ENCODE data around the gene SPPL3. TPM values are rescaled to one million over a fixed set of nuclear protein-coding genes. Genes with fewer than 3 reads are reported as not detected.
A peak's percentile ranks its signal among the peaks of the same experiment; 100 is the strongest.

SPPL3 gene
- total and polyA plus RNA-seq, 8 donors, result 7.0 to 25.7 (median 13.8) TPM

- H3K9me3 ChIP-seq, result no peaks in the 10 kb centered on the region
- FAIRE-seq, result no peak
- no peak for TF ChIP-seq CTCF (IDR thresholded peaks at IDR 0.05)
- WGBS, 2 donors, result 2% methylated on average over 60 to 66 of the region's 66 CpGs
- peak; percentile 89 to 97 (median 94) for DNase-seq
- peak within 1 kb of the TSS; percentile 75 to 82 (median 82) for H3K4me3 ChIP-seq
- H3K27ac ChIP-seq, result peak within 1 kb of the TSS; percentile 75 to 87 (median 76)
- peak; percentile 98 to 99 (median 98) for ATAC-seq
- intact Hi-C loops (cut with DNase I), result no loop called here
- H3K36me3 ChIP-seq, result peaks cover 0 to 4% (median 0%) of the 10 kb centered on the region in 3 donors
- H3K4me1 ChIP-seq, result no peaks in the 10 kb centered on the region
- H3K27me3 ChIP-seq, result no peaks in the 10 kb centered on the region
Observed at GRCh38 chr12:120725659-120726509, 178.3 kb downstream of the SPPL3 start, which contains the start of gene ACADS. ACADS (plus strand) TSS chr12:120725826; CDS start chr12:120725886, 60 bp downstream.

- peak overlapping the region; percentile 75 to 82 (median 82) for H3K4me3 ChIP-seq
- no peak for DNase-seq
- no peaks in the 10 kb centered on the region for H3K4me1 ChIP-seq
- ATAC-seq, result no peak
- intact Hi-C loops (cut with DNase I), result no loop called here
- H3K9me3 ChIP-seq, result no peaks in the 10 kb centered on the region
- TF ChIP-seq CTCF (IDR thresholded peaks at IDR 0.05), result no peak
- H3K27me3 ChIP-seq, result no peaks in the 10 kb centered on the region
- peaks cover 0 to 4% (median 0%) of the 10 kb centered on the region in 3 donors for H3K36me3 ChIP-seq
- WGBS, 2 donors, result 19 to 26% methylated on average over 14 of the region's 14 CpGs
- no peak for FAIRE-seq
- peak overlapping the region; percentile 47 to 87 (median 76) for H3K27ac ChIP-seq
Observed at GRCh38 chr12:120725151-120725658, 179.0 kb downstream of the SPPL3 start.

GRCh38 chr12:120724720-120725119, 179.4 kb downstream of the SPPL3 start:
- intact Hi-C loops (cut with DNase I), result no loop called here
- Histone ChIP-seq H3K4me1 (peaks cover 0 to 5% (median 4%) of the 10 kb centered on the region in 3 donors), H3K27me3 (no peaks in the 10 kb centered on the region), H3K4me3 (no peak overlapping the region), H3K27ac (no peak overlapping the region), H3K9me3 (no peaks in the 10 kb centered on the region), H3K36me3 (peaks cover 0 to 3% (median 0%) of the 10 kb centered on the region in 3 donors)
- no peak for DNase-seq
- WGBS, 2 donors, result 70 to 75% methylated on average over 5 of the region's 5 CpGs
- TF ChIP-seq CTCF (IDR thresholded peaks at IDR 0.05), result no peak
- no peak for ATAC-seq
- FAIRE-seq, result no peak

- Histone ChIP-seq H3K27me3 (no peaks in the 10 kb centered on the region), H3K36me3 (peaks cover 0 to 9% (median 0%) of the 10 kb centered on the region in 3 donors), H3K4me3 (no peak overlapping the region), H3K4me1 (peaks cover 0 to 16% (median 11%) of the 10 kb centered on the region in 3 donors), H3K27ac (no peak overlapping the region), H3K9me3 (no peaks in the 10 kb centered on the region)
- DNase-seq (no peak), FAIRE-seq (no peak), ATAC-seq (no peak)
- intact Hi-C loops (cut with DNase I), result no loop called here
- 100% methylated on average over 2 of the region's 2 CpGs for whole genome bisulfite sequencing, 2 donors
- no peak for TF ChIP-seq CTCF (IDR thresholded peaks at IDR 0.05)
Observed at GRCh38 chr12:120722784-120723183, 181.4 kb downstream of the SPPL3 start.

All from pancreas (tissue), 10 donors.